HG02642 (cell line): Measurements from ENCODE around the gene MBTPS1.

ENCODE experiments used
- ATAC-seq: cut with Tn5 transposase; IDR thresholded peaks from one replicate; pipeline ENCODE4 v1.9.1; 2021; ENCODE audit warnings: mild to moderate bottlenecking; ENCODE audit not compliant: unreplicated experiment, poor library complexity

MBTPS1 gene

GRCh38 chr16:84081446-84081989 lies 35.2 kb downstream of the MBTPS1 start:
- no peak for ATAC-seq

- ATAC-seq: no peak
These were observed 35.9 kb downstream of the MBTPS1 start for GRCh38 chr16:84080813-84081212.

- ATAC-seq: no peak
These were observed 36.4 kb downstream of the MBTPS1 start for GRCh38 chr16:84080378-84080777.

GRCh38 chr16:84079664-84080063 lies 37.1 kb downstream of the MBTPS1 start:
- no peak for ATAC-seq

- no peak for ATAC-seq
These were observed 41.4 kb downstream of the MBTPS1 start for GRCh38 chr16:84075376-84075775.

GRCh38 chr16:84074721-84075120 lies 42.0 kb downstream of the MBTPS1 start:
- no peak for ATAC-seq

GRCh38 chr16:84072014-84072413 lies 44.7 kb downstream of the MBTPS1 start:
- no peak for ATAC-seq

GRCh38 chr16:84071121-84071520 lies 45.6 kb downstream of the MBTPS1 start:
- no peak for ATAC-seq

- ATAC-seq: no peak
These were observed 47.2 kb downstream of the MBTPS1 start for GRCh38 chr16:84069540-84069939.

- ATAC-seq: no peak
These were observed 47.8 kb downstream of the MBTPS1 start for GRCh38 chr16:84068783-84069462.

- no peak for ATAC-seq
These were observed 48.7 kb downstream of the MBTPS1 start for GRCh38 chr16:84068041-84068440.

GRCh38 chr16:84067640-84068039 lies 49.1 kb downstream of the MBTPS1 start:
- no peak for ATAC-seq

GRCh38 chr16:84065536-84066132 lies 51.1 kb downstream of the MBTPS1 start:
- ATAC-seq: no peak

- no peak for ATAC-seq
These were observed 52.8 kb downstream of the MBTPS1 start for GRCh38 chr16:84063980-84064379.

GRCh38 chr16:84062734-84063640 lies 53.8 kb downstream of the MBTPS1 start:
- no peak for ATAC-seq

- no peak for ATAC-seq
These were observed 55.4 kb downstream of the MBTPS1 start for GRCh38 chr16:84061236-84061819.

GRCh38 chr16:84059946-84060901 lies 56.5 kb downstream of the MBTPS1 start:
- no peak for ATAC-seq

- no peak for ATAC-seq
These were observed 57.6 kb downstream of the MBTPS1 start for GRCh38 chr16:84059111-84059510.

- no peak for ATAC-seq
These were observed 58.1 kb downstream of the MBTPS1 start for GRCh38 chr16:84058664-84059063.
